Breast epithelium (tissue), 3 donors: ENCODE measurements around the gene CTDNEP1.

ENCODE experiments used
- POLR2AphosphoS5 ChIP-seq, 3 donors: sonication (generic); formaldehyde crosslinking; IDR thresholded peaks; one replicate each; pipeline ENCODE4 v1.6.1; 2017; ENCODE audit warnings: antibody characterized with exemption in 3 of 3
- TF ChIP-seq, protein P1 (sequence below), 3 donors: fragments of 450-650 bp; IDR thresholded peaks; one replicate each; pipeline ENCODE4 v1.5.1; 2016 to 2017; ENCODE audit warnings: antibody characterized with exemption in 3 of 3, mild to moderate bottlenecking in 3 of 3, moderate library complexity in 3 of 3

DNA sequence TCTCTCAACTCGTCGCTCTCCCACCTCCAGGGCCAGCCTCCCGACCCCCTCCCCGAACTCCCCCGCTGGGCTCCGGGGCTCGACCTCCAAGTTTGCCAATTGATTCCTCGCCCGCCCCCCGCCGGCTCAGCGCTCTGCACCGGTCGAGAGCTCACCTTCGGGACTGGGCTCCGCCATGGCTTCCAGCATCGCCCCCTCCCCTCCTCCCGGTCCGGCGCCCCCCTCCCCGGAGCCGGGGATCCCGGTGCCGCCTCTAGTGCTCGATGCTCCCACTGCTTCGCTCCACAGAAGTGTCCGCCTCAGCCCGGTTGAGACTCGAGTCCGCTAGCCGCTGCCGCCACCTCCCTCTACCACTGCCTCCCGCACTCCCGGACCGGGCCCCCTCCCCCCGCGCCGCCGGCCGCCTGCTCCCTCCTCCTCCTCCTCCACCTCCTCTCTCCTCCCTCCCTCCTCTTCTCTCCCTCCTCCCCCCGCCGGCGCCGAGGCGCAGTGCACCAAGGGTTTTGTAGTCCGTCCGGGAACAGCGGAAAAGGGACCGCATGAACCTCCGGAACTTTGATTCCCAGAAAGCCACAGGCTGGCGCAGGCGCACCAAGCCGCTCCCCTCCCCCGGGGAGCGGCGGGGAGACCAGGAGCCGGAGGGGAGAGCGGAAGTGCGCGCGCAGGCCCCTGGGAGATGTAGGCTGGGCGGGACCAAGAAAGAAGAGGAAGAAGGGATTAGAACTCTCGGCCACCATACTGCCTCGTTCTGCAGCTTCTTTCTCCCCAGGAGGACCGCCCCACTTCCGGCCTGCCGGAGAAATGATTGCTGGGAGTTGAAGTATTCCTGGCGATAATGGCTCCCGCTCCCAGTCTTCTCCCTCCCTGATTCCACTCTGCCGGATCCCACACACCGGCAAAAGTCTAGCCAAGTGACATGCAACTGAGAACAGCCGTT lies 12.2 kb downstream of the CTDNEP1 start, which contains the start of gene PHF23:
- TF ChIP-seq, protein P1, sequence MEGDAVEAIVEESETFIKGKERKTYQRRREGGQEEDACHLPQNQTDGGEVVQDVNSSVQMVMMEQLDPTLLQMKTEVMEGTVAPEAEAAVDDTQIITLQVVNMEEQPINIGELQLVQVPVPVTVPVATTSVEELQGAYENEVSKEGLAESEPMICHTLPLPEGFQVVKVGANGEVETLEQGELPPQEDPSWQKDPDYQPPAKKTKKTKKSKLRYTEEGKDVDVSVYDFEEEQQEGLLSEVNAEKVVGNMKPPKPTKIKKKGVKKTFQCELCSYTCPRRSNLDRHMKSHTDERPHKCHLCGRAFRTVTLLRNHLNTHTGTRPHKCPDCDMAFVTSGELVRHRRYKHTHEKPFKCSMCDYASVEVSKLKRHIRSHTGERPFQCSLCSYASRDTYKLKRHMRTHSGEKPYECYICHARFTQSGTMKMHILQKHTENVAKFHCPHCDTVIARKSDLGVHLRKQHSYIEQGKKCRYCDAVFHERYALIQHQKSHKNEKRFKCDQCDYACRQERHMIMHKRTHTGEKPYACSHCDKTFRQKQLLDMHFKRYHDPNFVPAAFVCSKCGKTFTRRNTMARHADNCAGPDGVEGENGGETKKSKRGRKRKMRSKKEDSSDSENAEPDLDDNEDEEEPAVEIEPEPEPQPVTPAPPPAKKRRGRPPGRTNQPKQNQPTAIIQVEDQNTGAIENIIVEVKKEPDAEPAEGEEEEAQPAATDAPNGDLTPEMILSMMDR (IDR thresholded peaks at IDR 0.05), result peak; percentile 23 to 63 (median 61)
- peak; percentile 74 to 93 (median 86) for TF ChIP-seq POLR2AphosphoS5 (IDR thresholded peaks at IDR 0.05)
